Adrenal gland (tissue), 12 donors: ENCODE results near the gene BRAT1. TPM values are rescaled to one million over a fixed set of nuclear protein-coding genes. Genes with fewer than 3 reads are reported as not detected.
A peak's percentile ranks its signal among the peaks of the same experiment; 100 is the strongest.

Experiments used
- DNase-seq, 7 donors: peaks; one replicate each; pipeline ENCODE4 v3.0.0-alpha.2; 2019 to 2020
- H3K27ac ChIP-seq, 5 donors: fragments of 200-600 bp; sonication (generic) in 4 of 5; 1 replicate in 3 of 5; 2 replicates in 2 of 5; pipeline versions ENCODE4 v1.5.1 to v1.8.0; 2016 to 2020; ENCODE audit warnings: mild to moderate bottlenecking in 1 of 5
- H3K27me3 ChIP-seq: fragments of 200-600 bp; 2 replicates; pipeline ENCODE4 v1.8.0; 2021
- H3K36me3 ChIP-seq, 2 donors: fragments of 200-600 bp; replicated peaks in 1 of 2; 1 replicate in 1 of 2; 2 replicates in 1 of 2; pipeline versions ENCODE4 v1.5.1 to v1.8.0; 2018 to 2022
- H3K4me1 ChIP-seq, 2 donors: fragments of 200-600 bp; replicated peaks in 1 of 2; 1 replicate in 1 of 2; 2 replicates in 1 of 2; pipeline versions ENCODE4 v1.5.1 to v1.8.0; 2018 to 2021
- H3K4me3 ChIP-seq, 4 donors: fragments of 200-600 bp; sonication (generic) in 3 of 4; one replicate each; pipeline ENCODE4 v1.5.1; 2016 to 2018
- H3K9me3 ChIP-seq, 3 donors: fragments of 200-600 bp; sonication (generic) in 1 of 3; replicated peaks in 1 of 3; 1 replicate in 2 of 3; 2 replicates in 1 of 3; pipeline versions ENCODE4 v1.5.1 to v1.8.0; 2016 to 2021
- POLR2A ChIP-seq, 2 donors: fragments of 450-650 bp; IDR thresholded peaks; one replicate each; pipeline ENCODE4 v1.6.1; 2017; ENCODE audit warnings: antibody characterized with exemption in 2 of 2, mild to moderate bottlenecking in 2 of 2, moderate library complexity in 1 of 2
- WGBS, 4 donors: extraction: QIAGEN DNeasy Blood & Tissue Kit in 2 of 4; methylation state at CpG; one replicate each; pipeline versions ENCODE4 v1.1.5 to v1.1.7; 2013 to 2017; 5-methylcytosine and 5-hydroxymethylcytosine counted together
- intact Hi-C, 2 donors: fragments of 100-400 bp; cut with DNase I; formaldehyde crosslinking; loops; one replicate each; pipeline versions ENCODE4 v1.14.1 to v1.15.0; 2022 to 2023
- polyA plus RNA-seq, 3 donors: library from polyadenylated mRNA; stranded (reverse); fragments of 200-250 nt in 2 of 3; fragments of 350-450 nt in 1 of 3; fragmentation: Illumina TruSeq in 1 of 3; extraction: RNeasy Lipid Tissue Mini Kit (QIAGEN cat#74804) in 1 of 3; gene quantifications; one replicate each; pipeline ENCODE4 v1.2.3, GENCODE V29; 2013 to 2014
- total RNA-seq, 9 donors: library from RNA; depleted of rRNA in 4 of 9; stranded (reverse); fragments of >200 nt in 4 of 9; fragments of 120-200 nt in 1 of 9; fragmentation: NEBNext Ultra II Directional in 1 of 9; extraction: Animal tissue kit (Norgen Biotek cat#: 25700) in 1 of 9; gene quantifications; one replicate each; pipeline versions ENCODE4 v1.1.0 to v1.2.4, GENCODE V29; 2013 to 2023
- TF ChIP-seq, protein P1 (sequence below), 6 experiments: fragments of 450-650 bp in 4 of 6; fragments of 200-600 bp in 2 of 6; sonication (generic) in 1 of 6; IDR thresholded peaks; 1 replicate in 5 of 6; 2 replicates in 1 of 6; pipeline versions ENCODE4 v1.5.1 to v1.8.0; 2016 to 2021; ENCODE audit warnings: antibody characterized with exemption in 6 of 6, mild to moderate bottlenecking in 2 of 6, moderate library complexity in 1 of 6
- donor health status: healthy with polysubstance abuse.
- donor health status: Bipolar disorder and iron deficiency.
- donor health status: DM: yes; HTN: yes; CAD: no.
- donor health status: DM: no; HTN: no; CAD: no.
- donor health status: DM: no; HTN: no; CAD: no.
- donor health status: DM: yes; HTN: yes; CAD: no.

The BRAT1 gene
- total and polyA plus RNA-seq, 12 donors, result 3.7 to 120 (median 72.4) TPM

DNA sequence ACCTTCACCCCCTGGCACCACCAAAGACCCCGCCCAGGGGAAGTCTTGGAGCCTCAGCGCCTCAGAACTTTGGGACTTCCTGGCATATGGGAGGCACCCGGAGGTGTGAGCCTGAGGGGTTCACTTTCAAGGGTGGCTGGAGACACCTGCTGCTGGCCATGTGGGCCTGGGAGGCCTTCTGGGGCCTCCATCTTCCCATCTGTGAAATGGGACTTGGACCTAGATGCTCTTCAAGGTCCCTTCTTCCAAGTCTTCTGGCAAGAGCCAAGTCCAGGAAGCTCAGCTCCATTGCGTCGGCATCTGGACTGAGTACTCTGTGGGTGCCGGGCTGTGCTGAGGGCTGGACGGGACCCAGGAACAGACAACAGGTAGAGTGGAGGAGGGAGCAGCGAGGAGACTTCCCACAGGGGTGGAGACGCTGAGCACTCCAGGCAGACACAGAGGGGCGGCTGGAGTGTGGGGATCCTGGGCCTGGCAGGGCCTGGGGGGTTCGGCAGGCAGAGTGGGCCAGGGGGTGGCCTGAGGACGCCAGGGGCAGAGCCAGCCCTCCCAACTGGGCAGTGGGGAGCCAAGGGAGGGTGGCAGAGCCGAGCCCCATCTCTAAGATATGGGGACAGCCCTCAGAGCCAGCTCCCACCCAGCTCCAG lies 45.1 kb downstream of the BRAT1 start:
- intact Hi-C loops, result no loop called here
- DNase-seq, result no peak
- H3K4me1 ChIP-seq, result peaks cover 0 to 25% of the 10 kb centered on the region in 2 donors
- H3K27me3 ChIP-seq, result no peaks in the 10 kb centered on the region
- no peaks in the 10 kb centered on the region for H3K36me3 ChIP-seq
- TF ChIP-seq, protein P1, sequence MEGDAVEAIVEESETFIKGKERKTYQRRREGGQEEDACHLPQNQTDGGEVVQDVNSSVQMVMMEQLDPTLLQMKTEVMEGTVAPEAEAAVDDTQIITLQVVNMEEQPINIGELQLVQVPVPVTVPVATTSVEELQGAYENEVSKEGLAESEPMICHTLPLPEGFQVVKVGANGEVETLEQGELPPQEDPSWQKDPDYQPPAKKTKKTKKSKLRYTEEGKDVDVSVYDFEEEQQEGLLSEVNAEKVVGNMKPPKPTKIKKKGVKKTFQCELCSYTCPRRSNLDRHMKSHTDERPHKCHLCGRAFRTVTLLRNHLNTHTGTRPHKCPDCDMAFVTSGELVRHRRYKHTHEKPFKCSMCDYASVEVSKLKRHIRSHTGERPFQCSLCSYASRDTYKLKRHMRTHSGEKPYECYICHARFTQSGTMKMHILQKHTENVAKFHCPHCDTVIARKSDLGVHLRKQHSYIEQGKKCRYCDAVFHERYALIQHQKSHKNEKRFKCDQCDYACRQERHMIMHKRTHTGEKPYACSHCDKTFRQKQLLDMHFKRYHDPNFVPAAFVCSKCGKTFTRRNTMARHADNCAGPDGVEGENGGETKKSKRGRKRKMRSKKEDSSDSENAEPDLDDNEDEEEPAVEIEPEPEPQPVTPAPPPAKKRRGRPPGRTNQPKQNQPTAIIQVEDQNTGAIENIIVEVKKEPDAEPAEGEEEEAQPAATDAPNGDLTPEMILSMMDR (IDR thresholded peaks at IDR 0.05), result no peak
- TF ChIP-seq POLR2A (IDR thresholded peaks at IDR 0.05), result no peak
- no peaks in the 10 kb centered on the region for H3K9me3 ChIP-seq
- H3K27ac ChIP-seq, result peak overlapping the region in 1 of 5 donors; percentile 82
- no peak overlapping the region for H3K4me3 ChIP-seq
- 80 to 91% (median 90%) methylated on average over 5 to 13 of the region's 13 CpGs for WGBS, 4 donors

DNA sequence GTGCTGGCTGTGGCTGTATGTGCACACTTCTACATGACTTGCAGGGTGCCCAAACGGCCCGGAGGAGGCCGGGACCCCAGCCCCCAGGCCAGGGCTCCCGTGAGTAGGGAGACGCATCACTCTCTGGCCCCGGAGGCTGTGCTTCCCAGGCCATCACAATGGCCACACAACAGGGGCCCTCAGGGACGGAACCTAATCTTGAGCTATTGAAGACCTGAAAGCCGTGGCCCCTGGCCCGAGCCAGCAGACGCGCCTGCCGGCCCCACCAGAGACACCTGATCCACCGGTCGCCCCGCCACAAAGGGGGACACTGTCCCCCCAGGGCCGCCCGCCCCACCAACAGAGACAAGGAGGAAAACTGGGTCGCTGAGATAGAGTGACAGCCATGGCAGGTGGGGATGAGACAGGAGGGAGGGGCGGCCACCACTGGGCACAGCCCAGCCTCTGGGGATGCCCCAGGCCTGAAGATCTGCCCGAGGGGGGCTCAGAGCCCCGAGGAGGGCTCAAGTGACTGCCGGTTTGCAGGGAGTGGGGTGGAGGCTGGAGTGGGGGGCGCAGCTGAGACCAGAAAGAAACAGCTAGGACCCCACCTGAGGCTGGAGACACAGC lies 45.9 kb downstream of the BRAT1 start:
- intact Hi-C loops, result no loop called here
- Histone ChIP-seq H3K4me1 (peaks cover 0 to 25% of the 10 kb centered on the region in 2 donors), H3K4me3 (no peak overlapping the region), H3K27ac (peak overlapping the region in 1 of 5 donors; percentile 80), H3K36me3 (no peaks in the 10 kb centered on the region), H3K9me3 (no peaks in the 10 kb centered on the region), H3K27me3 (no peaks in the 10 kb centered on the region)
- no peak for DNase-seq
- no peak for TF ChIP-seq POLR2A (IDR thresholded peaks at IDR 0.05)
- TF ChIP-seq, protein P1 (IDR thresholded peaks at IDR 0.05), result no peak
- 75 to 97% (median 80%) methylated on average over 5 to 23 of the region's 23 CpGs for WGBS, 4 donors

DNA sequence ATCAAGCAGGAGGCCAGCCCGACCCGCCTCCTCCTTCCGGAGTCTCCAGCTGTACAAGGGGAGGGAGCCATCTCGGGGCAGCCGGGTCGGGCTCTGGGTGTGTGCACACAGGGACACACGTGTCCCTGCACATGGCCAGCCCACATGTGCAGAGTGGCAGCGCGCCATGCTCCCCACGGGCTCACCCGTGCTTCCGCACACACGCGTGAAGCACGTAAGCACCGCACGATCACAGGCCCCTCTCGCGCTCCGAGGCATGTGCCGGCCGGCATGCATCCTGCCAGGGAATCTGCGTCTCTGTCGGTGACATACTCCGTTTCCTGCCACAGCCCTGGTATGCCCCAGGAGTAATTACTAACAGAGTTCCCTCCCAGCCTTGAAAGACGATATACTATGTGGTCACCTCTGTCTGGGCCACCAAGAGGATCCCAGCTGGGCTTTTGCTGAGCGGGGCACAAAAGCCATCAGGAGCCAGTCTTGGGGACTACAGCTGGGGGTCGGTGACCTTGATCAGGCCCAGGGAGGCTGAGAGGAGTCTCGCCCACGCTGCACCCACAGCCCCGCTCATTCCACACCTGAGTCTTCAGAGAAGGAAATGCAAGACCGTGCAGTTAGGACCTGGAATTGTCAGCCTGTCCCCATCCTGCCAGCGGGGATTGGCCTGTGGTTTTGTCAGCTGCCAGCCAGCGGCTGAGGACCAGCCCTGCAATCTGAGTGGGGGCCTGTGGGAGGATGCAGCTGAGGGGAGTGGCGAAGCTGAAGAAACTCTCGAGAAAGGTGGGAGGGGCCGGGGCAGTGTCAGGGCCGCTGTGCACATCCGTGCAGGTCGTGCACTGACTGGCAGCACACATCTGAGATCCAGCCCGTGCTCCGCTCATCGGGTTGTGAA lies 46.8 kb downstream of the BRAT1 start:
- DNase-seq, result peak in 4 of 7 donors; percentile 54 to 75 (median 58)
- Histone ChIP-seq H3K27me3 (no peaks in the 10 kb centered on the region), H3K27ac (peak overlapping the region in 2 of 5 donors; percentile 54 to 80), H3K36me3 (no peaks in the 10 kb centered on the region), H3K9me3 (no peaks in the 10 kb centered on the region), H3K4me3 (no peak overlapping the region), H3K4me1 (peaks cover 0 to 25% of the 10 kb centered on the region in 2 donors)
- intact Hi-C loops, result no loop called here
- TF ChIP-seq POLR2A (IDR thresholded peaks at IDR 0.05), result no peak
- TF ChIP-seq, protein P1 (IDR thresholded peaks at IDR 0.05), result no peak
- WGBS, 4 donors, result 57 to 69% (median 62%) methylated on average over 12 to 43 of the region's 43 CpGs

DNA sequence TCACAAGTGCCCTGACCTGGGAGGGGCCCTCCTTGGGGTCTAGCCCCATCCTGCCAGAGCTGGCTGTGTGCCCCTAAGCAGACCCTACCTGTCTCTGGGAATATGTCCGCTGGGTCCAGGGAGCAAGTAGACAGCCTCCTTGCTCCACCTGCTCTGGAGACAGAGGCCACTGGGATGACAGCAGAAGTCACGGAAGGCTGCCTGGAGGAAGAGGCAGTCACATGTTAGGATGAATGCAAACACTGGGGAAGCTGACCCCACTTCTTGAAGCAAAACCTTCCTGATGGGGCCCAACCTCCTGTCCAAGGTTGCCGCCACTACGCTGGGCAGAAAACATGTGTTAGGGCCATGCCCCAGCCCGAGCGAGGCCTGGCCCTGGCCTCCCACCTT lies 47.4 kb downstream of the BRAT1 start:
- Histone ChIP-seq H3K4me1 (peaks cover 0 to 25% of the 10 kb centered on the region in 2 donors), H3K4me3 (no peak overlapping the region), H3K36me3 (no peaks in the 10 kb centered on the region), H3K27ac (peak overlapping the region in 2 of 5 donors; percentile 54 to 80), H3K27me3 (no peaks in the 10 kb centered on the region), H3K9me3 (no peaks in the 10 kb centered on the region)
- DNase-seq, result no peak
- TF ChIP-seq POLR2A (IDR thresholded peaks at IDR 0.05), result no peak
- TF ChIP-seq, protein P1 (IDR thresholded peaks at IDR 0.05), result no peak
- intact Hi-C loops, result no loop called here
- 73 to 93% (median 79%) methylated on average over 1 to 6 of the region's 6 CpGs for WGBS, 4 donors
